Ishikawa (cell line): ENCODE results near the gene DNAJC15.

Experiments used
- CEBPB ChIP-seq: IDR thresholded peaks from 2 replicates; pipeline ENCODE4 v1.6.1; 2012
- CREB1 ChIP-seq: IDR thresholded peaks from 2 replicates; pipeline ENCODE4 v1.6.1; 2012; ENCODE audit warnings: low read depth
- EGR1 ChIP-seq: IDR thresholded peaks from 2 replicates; pipeline ENCODE4 v1.6.1; 2012
- EP300 ChIP-seq: IDR thresholded peaks from 2 replicates; pipeline ENCODE4 v1.6.1; 2012; ENCODE audit warnings: borderline replicate concordance
- FOXM1 ChIP-seq: IDR thresholded peaks from 2 replicates; pipeline ENCODE4 v1.6.1; 2012; ENCODE audit warnings: low read depth, borderline replicate concordance
- NFIC ChIP-seq: IDR thresholded peaks from 2 replicates; pipeline ENCODE4 v1.6.1; 2012
- RAD21 ChIP-seq: IDR thresholded peaks from 2 replicates; pipeline ENCODE4 v1.6.1; 2012; ENCODE audit warnings: low read depth
- TAF1 ChIP-seq: IDR thresholded peaks from 2 replicates; pipeline ENCODE4 v1.6.1; 2012; ENCODE audit warnings: low read depth, mild to moderate bottlenecking
- TCF12 ChIP-seq: IDR thresholded peaks from 2 replicates; pipeline ENCODE4 v1.6.1; 2012; ENCODE audit warnings: low read depth
- TEAD4 ChIP-seq: IDR thresholded peaks from 2 replicates; pipeline ENCODE4 v1.6.1; 2012
- YY1 ChIP-seq: IDR thresholded peaks from 2 replicates; pipeline ENCODE4 v1.6.1; 2012; ENCODE audit warnings: low read depth
- ZBTB7A ChIP-seq: IDR thresholded peaks from 2 replicates; pipeline ENCODE4 v1.6.1; 2012; ENCODE audit warnings: low read depth
- TF ChIP-seq, protein P1 (sequence below): IDR thresholded peaks from 2 replicates; pipeline ENCODE4 v1.6.1; 2012
- TF ChIP-seq, protein P2 (sequence below): IDR thresholded peaks from 2 replicates; pipeline ENCODE4 v1.6.1; 2012; ENCODE audit warnings: low read depth, mild to moderate bottlenecking
- TF ChIP-seq, protein P3 (sequence below): IDR thresholded peaks from 2 replicates; pipeline ENCODE4 v1.6.1; 2012

Gene DNAJC15

DNA sequence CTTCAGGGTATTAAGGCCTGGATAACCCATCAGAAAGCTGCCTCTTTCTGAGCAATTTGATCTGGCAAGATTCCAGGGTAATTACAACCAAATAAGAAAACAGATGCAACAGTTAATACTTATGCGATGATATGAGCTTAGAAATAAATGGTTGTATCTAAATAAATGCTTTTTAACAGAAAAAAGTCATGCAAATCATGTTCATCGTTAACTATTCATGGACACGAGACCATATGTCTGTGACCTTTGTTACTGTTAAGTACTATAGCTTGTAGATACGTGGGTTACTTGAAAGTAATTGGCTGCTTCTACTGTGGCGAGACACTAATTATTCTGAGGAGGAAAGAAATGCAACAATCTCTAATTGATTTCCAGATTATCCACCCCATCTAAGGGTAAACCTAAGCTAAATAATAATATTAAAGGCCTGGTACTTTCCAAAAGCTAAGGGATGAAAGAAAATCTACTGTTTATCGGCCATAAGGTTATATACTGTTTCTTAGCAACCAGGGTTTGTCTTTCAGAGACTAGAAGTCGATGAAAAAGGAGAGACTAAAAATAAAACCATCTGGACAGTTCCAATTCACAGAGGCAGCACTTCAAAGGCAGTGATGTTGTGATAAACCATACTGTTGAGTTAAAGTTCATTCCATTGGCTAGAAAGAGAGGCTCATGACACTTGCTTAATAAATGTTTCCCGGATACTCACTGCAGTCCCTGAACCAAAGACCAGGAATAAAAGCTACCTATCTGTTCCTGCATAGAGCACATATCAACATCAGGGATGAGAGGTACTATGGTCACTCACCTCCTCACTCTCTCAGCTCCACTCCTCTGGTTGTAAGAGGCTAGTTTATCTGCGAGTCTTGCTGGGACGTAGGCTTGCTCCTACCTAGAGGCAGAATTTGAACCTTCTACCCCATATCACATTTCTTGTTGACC is 32.8 kb upstream of the DNAJC15 start:
- no peak for TF ChIP-seq EP300
- no peak for TF ChIP-seq EGR1
- no peak for TF ChIP-seq YY1
- no peak for TF ChIP-seq FOXM1
- TF ChIP-seq TAF1 = no peak
- TF ChIP-seq, protein P1, sequence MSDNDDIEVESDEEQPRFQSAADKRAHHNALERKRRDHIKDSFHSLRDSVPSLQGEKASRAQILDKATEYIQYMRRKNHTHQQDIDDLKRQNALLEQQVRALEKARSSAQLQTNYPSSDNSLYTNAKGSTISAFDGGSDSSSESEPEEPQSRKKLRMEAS = no peak
- TF ChIP-seq CREB1 = no peak

DNA sequence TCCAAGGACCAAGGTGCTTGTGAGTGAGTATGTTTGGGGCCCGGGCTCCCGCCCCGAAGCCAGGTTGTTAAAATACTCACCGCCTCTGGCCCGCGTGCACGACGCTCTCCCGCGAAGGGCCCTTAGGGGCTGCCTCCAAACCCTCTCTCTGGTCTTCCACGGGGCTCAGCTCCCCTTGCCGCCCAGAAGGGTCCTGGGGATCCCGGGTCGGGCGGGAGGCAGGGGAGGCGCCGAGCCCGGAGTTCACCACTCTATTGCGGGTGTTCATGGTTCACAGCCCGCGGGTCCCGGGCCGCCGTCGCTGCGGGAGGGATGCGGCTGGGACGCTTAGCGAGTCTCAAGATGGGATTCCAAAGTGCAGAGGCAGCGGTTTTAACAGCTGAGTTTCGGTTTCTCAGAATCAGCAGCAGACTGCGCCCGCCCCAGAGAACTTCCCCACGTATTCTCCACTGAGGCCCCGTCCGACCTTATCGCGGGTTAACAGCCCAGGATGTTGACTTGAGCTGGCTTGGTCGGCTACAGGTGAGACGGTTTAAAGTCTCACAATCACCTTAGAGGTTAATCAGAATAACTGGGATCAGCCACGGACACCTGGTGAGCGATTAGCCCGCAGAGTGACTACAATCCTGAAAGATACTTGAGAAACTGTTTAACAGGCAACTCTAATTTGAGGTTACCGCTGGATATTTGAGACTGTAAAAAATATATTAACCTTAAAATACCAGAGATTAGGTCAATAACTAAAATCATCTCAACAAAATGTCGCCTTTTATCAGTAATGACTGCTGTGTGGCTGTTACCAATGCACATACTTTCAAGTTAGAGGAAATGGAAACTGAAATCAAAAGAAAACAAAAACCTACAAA is 31.3 kb upstream of the DNAJC15 start, which contains the start of gene EPSTI1:
Gene EPSTI1 (minus strand): TSS at position 344 of the 866 bp plus-strand sequence. CDS start 76 bp downstream, at position 268.
- TF ChIP-seq EGR1 = no peak
- TF ChIP-seq TAF1 = no peak
- TF ChIP-seq, protein P2, sequence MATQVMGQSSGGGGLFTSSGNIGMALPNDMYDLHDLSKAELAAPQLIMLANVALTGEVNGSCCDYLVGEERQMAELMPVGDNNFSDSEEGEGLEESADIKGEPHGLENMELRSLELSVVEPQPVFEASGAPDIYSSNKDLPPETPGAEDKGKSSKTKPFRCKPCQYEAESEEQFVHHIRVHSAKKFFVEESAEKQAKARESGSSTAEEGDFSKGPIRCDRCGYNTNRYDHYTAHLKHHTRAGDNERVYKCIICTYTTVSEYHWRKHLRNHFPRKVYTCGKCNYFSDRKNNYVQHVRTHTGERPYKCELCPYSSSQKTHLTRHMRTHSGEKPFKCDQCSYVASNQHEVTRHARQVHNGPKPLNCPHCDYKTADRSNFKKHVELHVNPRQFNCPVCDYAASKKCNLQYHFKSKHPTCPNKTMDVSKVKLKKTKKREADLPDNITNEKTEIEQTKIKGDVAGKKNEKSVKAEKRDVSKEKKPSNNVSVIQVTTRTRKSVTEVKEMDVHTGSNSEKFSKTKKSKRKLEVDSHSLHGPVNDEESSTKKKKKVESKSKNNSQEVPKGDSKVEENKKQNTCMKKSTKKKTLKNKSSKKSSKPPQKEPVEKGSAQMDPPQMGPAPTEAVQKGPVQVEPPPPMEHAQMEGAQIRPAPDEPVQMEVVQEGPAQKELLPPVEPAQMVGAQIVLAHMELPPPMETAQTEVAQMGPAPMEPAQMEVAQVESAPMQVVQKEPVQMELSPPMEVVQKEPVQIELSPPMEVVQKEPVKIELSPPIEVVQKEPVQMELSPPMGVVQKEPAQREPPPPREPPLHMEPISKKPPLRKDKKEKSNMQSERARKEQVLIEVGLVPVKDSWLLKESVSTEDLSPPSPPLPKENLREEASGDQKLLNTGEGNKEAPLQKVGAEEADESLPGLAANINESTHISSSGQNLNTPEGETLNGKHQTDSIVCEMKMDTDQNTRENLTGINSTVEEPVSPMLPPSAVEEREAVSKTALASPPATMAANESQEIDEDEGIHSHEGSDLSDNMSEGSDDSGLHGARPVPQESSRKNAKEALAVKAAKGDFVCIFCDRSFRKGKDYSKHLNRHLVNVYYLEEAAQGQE = no peak
- TF ChIP-seq YY1 = no peak
- no peak for TF ChIP-seq CREB1
- TF ChIP-seq, protein P3, sequence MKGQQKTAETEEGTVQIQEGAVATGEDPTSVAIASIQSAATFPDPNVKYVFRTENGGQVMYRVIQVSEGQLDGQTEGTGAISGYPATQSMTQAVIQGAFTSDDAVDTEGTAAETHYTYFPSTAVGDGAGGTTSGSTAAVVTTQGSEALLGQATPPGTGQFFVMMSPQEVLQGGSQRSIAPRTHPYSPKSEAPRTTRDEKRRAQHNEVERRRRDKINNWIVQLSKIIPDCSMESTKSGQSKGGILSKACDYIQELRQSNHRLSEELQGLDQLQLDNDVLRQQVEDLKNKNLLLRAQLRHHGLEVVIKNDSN = no peak
- no peak for TF ChIP-seq FOXM1
- no peak for TF ChIP-seq TEAD4
- TF ChIP-seq CEBPB = no peak
- TF ChIP-seq, protein P1 = no peak
- TF ChIP-seq TCF12 = no peak
- no peak for TF ChIP-seq EP300
- no peak for TF ChIP-seq NFIC
- no peak for TF ChIP-seq ZBTB7A
- TF ChIP-seq RAD21 = no peak

DNA sequence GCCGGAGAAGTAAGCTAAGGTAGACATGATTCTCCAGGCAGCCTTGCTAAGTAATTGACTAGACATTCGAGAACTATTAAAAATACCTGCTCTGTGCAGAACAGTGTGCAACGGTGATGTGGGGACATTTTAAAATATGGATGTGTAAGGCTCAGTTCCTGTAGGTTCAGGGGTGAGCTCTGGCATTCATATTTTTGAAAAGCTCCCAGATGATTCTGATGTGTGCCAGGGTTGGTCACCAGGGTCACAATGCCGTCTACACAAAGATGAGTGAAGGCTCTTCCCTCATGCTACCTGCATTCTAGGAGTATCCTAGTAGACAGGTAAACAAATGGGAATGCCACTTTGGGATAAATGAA is 30.6 kb upstream of the DNAJC15 start:
- TF ChIP-seq RAD21 (no peak), ZBTB7A (no peak), YY1 (no peak), TEAD4 (no peak), EGR1 (no peak), CEBPB (no peak), EP300 (no peak), FOXM1 (no peak), CREB1 (no peak), TAF1 (no peak), TCF12 (no peak), NFIC (no peak)
- TF ChIP-seq, protein P1 = no peak
- TF ChIP-seq, protein P3 = no peak
- TF ChIP-seq, protein P2 = no peak

DNA sequence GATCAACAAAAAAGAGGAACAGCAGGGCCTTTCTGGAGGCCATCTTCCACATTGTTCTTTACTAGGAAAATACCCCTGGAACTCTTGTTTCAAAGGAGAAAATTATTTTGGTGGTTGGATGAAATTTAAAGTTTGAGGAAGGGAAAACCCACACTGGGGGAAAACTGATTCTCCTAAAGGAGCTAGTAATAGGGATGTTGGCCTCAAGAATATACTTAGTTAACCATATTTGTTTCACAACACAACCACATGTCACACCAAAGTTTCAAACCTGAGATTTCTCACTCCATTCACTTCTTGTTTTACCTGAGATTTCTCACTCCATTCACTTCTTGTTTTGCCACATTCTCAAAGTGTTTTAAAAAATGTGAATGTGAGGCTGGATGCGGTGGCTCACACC is 28.5 kb upstream of the DNAJC15 start:
- TF ChIP-seq FOXM1 (no peak), TCF12 (no peak), CREB1 (no peak), ZBTB7A (no peak), RAD21 (no peak), YY1 (no peak), TEAD4 (no peak), EGR1 (no peak), CEBPB (no peak)
- TF ChIP-seq, protein P3 = no peak
- TF ChIP-seq, protein P2 = no peak
